HG03025 (cell line): Measurements from ENCODE around the gene SMYD2.

Experiments
- ATAC-seq: cut with Tn5 transposase; IDR thresholded peaks from one replicate; pipeline ENCODE4 v1.9.1; 2021; ENCODE audit warnings: mild to moderate bottlenecking, moderate library complexity; ENCODE audit not compliant: unreplicated experiment, low FRiP score

The SMYD2 gene

DNA sequence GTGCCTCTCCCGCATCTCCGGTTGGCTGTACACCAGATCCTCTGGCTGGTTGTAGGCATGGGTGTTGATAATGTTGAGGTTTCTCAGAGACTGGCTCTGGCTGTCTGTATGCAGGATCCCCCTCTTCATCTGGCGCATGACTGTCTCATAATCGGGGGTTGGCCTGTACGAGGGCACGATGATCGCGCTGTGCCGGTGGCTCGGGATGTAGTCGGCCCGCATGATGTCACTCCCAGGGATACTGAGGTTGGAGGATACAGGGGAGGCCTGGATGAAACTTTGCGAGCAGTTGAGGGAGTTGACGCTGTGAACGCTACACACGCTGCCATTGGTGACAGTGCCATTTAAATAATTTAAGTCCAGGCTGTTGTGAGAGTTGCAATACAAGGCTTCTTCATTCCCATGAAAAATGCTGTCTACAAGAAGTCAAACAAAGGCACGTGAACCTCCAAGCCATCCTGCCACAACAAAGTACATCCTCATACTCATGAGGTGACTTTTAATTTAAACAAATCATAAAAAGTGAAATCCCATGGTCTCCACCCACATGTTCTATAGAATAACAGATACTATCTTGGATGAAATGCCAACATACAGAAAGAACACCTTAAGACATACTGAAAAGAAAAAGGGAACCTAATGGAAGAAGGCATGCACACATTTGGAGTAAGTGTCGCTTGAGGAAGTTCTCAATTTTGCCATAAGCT is 103.6 kb downstream of the SMYD2 start:
- ATAC-seq: no peak

DNA sequence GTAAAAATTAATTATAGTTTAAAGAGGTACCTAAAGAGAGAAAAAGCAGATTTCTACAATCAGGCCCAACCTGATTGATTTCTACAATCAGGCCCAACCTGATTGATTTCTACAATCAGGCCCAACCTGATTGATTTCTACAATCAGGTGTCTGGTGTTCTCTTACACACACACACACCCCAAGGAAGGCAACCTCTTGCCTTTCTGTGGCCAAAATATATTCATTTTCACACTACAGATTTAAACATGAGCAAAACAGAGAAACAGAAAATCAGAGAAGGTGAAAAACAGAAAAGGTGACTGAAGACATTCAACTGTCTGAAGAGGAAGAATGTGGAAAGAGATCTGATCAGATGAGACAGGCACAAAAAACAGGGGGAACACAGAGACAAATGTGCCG is 104.5 kb downstream of the SMYD2 start:
- no peak for ATAC-seq

- no peak for ATAC-seq
Measured at GRCh38 chr1:214386333-214386732, 105.4 kb downstream of the SMYD2 start.
